ENCODE data around the gene DDX41.

DNA sequence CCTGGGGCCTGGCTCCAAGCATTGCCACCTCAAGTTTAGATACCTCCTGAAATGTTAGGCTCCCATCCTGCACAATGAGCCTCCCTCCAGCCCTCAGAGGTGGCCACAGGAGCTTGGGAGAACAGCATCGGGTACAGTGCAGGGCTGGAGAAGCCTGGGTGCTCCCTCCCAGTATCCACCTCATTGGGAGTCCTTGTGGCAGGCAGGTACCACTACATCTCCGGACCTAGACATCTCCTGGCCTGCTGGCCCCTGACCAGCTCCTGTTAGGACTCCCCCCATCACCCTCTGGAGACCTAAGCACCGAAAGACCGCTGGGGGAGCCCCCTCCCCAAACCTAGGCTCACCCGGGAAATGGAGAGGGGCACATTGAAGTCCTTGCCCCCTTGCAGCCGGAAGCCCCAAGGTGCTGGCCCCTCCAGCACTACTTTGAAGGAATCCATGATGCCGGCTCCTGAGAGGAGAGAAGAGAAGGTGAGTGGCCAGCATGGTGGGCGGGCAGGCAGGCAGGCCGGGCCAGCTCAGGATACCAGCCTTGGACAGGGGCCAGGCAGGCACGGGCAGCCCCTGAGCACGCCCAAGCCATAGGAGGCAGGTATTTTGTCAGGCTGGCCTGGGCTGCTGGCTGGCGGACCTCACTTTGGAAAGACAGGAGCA is 20.6 kb downstream of the DDX41 start:
- TF ChIP-seq, protein P1, sequence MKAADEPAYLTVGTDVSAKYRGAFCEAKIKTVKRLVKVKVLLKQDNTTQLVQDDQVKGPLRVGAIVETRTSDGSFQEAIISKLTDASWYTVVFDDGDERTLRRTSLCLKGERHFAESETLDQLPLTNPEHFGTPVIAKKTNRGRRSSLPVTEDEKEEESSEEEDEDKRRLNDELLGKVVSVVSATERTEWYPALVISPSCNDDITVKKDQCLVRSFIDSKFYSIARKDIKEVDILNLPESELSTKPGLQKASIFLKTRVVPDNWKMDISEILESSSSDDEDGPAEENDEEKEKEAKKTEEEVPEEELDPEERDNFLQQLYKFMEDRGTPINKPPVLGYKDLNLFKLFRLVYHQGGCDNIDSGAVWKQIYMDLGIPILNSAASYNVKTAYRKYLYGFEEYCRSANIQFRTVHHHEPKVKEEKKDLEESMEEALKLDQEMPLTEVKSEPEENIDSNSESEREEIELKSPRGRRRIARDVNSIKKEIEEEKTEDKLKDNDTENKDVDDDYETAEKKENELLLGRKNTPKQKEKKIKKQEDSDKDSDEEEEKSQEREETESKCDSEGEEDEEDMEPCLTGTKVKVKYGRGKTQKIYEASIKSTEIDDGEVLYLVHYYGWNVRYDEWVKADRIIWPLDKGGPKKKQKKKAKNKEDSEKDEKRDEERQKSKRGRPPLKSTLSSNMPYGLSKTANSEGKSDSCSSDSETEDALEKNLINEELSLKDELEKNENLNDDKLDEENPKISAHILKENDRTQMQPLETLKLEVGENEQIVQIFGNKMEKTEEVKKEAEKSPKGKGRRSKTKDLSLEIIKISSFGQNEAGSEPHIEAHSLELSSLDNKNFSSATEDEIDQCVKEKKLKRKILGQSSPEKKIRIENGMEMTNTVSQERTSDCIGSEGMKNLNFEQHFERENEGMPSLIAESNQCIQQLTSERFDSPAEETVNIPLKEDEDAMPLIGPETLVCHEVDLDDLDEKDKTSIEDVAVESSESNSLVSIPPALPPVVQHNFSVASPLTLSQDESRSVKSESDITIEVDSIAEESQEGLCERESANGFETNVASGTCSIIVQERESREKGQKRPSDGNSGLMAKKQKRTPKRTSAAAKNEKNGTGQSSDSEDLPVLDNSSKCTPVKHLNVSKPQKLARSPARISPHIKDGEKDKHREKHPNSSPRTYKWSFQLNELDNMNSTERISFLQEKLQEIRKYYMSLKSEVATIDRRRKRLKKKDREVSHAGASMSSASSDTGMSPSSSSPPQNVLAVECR (CRISPR knock-in tag; IDR thresholded peaks at IDR 0.05; ENCODE audit: borderline replicate concordance): no peak
- no peak for TF ChIP-seq TAF1 (CRISPR knock-in tag; IDR thresholded peaks at IDR 0.05)

Measured in HepG2 (cell line).